ENCODE data around the gene ETDB.

GRCh38 chrX:135109554-135109953 lies 10.8 kb downstream of the ETDB start:
- TF ChIP-seq TAF1 (conservative IDR thresholded peaks at IDR 0.05) (no peak), RAD21 (IDR thresholded peaks at IDR 0.05) (no peak), CTCF (IDR thresholded peaks at IDR 0.05; ENCODE audit: low read depth, low read length, missing input control) (no peak), MAX (IDR thresholded peaks at IDR 0.05) (no peak), REST (IDR thresholded peaks at IDR 0.05) (no peak), SP1 (IDR thresholded peaks at IDR 0.05) (no peak), JUND (IDR thresholded peaks at IDR 0.05) (no peak), FOXA1 (IDR thresholded peaks at IDR 0.05) (no peak), ATF3 (IDR thresholded peaks at IDR 0.05) (no peak), EGR1 (IDR thresholded peaks at IDR 0.05; ENCODE audit: low read depth in 2 of 2) (no peak), YY1 (IDR thresholded peaks at IDR 0.05) (no peak), RXRA (IDR thresholded peaks at IDR 0.05) (no peak), HNF4A (conservative IDR thresholded peaks at IDR 0.05) (no peak)
